ENCODE results near the gene GRIK4.
A peak's percentile ranks its signal among the peaks of the same experiment; 100 is the strongest.
"Not testable (repeated sequence)": the region's sequence is repeated elsewhere in the genome, so short reads cannot be mapped to it uniquely, and the experiment has no call there.

Gene GRIK4

GRCh38 chr11:120511116-120511819 lies at the start of gene GRIK4:
Gene GRIK4 (plus strand): TSS chr11:120511748. CDS start chr11:120660319, 148,571 bp downstream.
- DNase-seq = peak; percentile 43

- no peak for DNase-seq
These were observed 48.7 kb upstream of the GRIK4 start for GRCh38 chr11:120462825-120463224.

DNA sequence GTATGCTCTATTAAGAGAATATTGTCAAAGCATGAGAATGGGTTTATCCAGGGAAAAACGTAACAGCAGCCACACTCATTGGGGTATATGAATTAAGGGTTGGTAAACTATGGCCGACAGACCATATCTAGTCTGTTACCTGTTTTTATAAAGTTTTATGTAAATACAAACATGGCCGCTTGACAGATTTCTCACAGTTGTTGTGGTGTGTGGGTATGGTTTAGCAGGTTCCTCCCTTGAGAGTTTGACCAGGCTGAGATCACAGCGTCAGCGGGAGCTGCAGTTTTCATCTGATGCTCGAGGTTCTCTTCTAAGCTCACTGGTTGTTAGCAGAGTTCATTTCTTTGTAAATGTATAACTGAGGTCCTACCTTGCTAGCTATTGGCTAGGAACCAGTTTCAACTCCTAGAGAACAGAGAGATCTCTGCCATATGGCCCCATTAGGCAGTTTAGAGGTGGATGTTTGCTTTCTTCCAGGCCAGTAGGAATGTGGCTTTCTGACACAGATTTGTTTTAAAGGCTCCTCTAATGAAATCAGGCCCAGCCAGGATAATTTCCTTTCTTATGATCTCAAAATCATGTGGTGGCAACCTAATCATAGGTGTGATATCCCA lies 45.5 kb upstream of the GRIK4 start:
- DNase-seq = no peak

DNA sequence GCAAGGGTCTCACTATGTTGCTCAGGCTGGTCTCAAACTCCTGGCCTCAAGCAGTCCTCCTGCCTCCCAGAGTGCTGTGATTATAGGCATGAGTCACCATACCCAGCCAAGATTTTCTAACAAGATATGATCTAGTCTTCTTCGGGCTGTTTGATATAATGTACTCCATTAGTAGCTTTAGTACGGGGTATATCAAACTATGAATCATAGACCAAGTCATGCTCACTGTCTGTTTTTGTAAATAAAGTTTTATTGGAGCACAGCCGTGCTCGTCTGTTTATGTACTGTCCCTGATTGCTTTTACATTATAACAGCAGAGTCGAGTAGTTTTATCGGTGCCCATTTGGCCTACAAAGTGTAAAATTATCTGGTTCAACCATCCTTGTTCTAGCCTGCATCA lies 43.9 kb upstream of the GRIK4 start:
- no peak for DNase-seq

DNA sequence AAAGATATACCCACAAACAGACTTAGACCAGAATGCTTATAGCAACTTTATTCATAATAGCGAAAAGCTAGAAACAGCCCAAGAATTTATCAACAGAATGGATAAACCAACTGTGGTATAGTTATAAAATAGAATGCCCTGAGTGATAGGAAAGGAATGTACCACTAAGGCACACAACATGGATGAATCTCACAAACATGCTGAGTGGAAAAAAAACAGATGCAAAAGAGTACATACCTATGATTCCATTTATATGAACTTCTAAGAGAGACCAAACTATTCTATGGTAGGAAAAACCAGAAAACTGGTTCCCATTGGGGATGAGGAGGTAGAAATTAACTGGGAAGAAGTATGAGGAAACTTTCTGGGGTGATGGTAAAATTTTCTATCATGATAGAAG lies 40.4 kb upstream of the GRIK4 start:
- no peak for DNase-seq

- no peak for DNase-seq
These were observed 39.6 kb upstream of the GRIK4 start for GRCh38 chr11:120471994-120472393.

- DNase-seq = no peak
These were observed 38.0 kb upstream of the GRIK4 start for GRCh38 chr11:120473503-120473902.

DNA sequence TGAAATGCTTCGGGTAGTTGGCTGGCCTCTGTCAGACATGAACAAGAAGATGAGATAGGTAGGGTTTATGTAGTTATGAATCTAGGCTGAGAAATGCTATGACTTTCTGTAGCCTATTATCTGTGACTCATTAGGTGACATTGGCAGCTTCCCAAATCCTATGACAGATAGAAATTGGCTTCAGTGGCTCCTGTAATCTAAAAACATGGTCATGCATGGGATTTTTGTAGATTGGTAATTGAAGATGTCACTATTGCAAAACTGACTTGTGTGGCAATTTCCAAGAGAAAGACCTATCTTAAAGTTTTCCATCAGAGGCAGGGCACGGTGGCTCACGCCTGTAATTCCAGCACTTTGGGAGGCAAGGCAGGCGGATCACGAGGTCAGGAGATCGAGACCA lies 29.4 kb upstream of the GRIK4 start:
- no peak for DNase-seq

DNA sequence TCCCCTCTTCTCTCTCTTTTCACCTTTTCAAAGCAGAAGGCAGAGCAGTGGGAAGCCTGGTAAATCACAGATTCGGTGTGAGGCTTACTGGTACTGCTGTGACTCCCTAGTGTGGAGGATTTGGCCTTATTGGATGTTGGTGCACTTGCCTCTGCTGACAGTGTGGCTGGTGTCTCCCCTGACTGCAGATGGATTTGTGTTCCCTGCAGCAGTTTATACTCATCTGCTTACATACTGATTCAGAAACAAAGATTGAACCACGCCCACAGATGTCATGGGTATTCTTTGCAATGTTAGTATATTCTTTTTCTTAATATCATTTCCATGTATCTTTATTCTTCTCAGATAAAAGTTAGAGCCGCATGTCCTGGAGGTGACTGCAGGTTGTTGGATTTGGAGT lies 26.8 kb upstream of the GRIK4 start:
- DNase-seq = no peak

DNA sequence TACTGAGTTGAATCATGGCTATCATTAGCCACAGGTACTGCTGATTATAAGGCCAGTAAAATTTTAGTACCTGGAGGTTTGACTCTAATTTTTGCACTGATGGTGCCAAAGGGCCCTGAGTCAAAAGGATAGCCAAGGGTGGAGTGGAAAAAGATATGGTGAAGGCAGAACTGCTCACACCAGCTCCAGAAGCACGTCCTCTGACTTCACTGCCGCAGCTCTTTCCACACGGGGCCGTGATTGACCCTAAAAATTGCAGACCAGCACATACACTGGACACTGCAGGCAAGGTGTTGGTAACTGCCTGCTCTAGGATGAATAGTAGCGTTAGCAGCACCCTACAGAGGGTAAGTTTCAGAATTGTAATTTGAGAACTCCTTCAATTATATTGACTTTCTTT lies 25.4 kb upstream of the GRIK4 start:
- no peak for DNase-seq

DNA sequence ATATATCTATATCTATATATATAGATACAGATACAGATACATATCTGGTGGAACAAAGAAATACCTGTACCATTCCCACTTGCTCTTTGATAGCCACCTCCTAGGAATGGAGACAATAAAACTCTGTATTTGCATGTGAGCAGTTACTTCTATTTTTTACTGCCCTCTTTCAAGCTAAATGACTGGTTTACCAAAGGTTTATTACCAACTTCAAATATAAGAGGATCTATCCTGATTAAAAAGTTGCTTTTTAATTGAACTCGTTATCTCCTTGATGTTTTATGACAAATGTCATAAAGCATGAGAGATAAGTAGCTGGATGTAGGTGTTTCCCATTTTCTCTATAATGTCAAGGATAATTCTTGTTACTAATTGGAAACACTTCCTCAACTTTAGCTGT lies 21.7 kb upstream of the GRIK4 start:
- no peak for DNase-seq

DNA sequence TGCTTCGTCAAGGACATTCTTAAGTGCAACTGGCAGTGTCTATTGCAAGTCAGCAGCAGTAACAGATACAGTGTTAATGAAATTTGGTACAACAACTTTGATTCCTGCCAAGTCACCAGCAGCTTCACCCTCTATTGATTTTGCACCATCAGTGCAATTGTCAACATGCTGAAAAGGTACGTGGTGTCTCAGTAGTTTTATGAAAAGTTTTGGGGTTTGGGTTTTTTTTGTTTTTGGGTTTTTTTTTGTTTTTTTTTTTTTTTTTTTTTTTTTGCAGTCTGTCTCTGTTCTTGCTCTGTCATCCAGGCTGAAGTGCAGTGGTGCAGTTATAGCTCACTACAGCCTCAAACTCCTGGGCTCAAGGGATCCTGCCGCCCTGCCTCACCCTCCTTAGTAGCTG lies 19.1 kb upstream of the GRIK4 start:
- no peak for DNase-seq

- DNase-seq = no peak
These were observed 17.0 kb upstream of the GRIK4 start for GRCh38 chr11:120494595-120494994.

DNA sequence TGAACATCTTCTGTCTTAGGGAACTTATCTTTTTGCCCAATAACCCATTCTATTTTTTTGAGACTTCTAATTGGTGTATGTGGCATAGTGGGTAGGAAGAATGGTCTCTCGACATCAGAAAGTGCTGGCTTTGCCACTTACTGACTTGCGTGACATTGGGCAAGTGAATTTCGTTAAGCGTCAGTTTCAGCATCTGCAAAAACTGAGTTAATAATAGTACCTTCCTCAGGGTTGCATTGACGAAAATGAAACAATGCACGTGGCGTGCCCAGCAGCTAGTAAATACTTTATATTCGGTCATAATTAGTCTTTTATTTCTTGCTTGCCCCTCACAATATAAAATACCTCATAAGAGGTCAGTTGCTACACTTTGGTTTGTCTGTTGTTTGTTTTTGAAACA lies 12.5 kb upstream of the GRIK4 start:
- no peak for DNase-seq

DNA sequence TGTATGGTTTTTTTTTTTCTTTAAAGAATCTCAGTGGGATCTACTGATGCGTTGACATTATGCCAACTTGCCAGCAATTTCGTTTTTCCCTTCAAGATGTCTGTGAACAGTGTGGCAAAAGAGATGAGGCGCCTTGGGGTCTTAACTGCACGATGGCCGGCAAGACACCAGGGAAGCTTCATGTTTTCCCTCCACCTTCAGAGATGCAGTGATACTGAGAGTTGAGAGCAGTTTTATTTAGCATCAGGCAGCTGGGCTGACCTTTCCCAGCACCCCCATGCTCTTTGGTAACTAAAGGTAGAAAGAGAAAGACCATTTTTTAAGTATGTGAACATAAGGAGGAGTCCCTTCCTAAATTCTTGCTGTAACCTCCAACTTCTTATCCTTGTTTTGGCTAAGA lies 11.7 kb upstream of the GRIK4 start:
- DNase-seq = no peak

DNA sequence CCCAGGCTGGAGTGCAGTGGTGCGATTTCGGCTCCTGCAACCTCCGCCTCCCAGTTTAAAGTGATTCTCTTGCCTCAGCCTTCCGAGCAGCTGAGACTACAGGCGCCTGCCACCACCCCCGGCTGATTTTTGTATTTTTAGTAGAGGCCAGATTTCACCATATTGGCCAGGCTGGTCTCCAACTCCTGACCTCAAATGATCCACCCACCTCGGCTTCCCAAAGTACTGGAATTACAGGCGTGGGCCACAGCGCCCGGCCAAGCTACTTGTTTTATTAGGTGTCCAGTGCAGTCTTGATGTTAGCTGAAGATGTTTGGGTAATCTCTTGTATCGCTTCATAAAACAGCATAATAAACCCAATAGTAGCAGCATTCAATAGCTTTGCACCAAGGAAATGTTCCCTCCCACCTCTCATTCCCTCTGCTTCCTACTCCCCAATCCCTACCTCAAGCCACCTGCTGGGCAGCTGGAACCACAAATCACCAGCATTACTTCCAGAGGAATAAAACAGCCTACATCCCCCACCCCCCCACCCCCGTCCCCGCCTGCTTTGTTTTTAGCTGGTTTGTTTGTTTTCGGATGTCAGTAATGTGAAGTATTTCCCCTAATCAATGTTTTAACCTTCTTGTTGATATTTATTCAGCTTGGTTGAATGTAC lies 11.0 kb upstream of the GRIK4 start:
- no peak for DNase-seq

DNA sequence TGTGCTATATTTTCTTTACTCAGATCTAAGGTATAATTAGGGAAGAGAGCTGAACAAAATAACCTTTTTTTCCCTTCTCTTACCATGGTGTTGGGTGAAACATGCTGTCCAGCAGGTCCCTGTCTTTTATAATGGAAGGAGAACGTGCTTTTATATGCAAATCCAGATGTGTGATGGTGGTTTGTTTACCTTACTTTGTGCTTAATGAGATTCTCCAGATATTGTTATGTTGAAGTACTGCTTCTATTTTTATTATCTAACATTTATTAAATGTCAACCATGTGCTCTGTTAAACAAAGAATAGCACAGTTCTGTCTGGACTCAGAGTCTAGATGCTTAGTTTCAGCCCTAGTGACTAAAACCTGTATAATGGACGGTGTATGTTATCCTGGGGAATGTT lies 10.1 kb upstream of the GRIK4 start:
- DNase-seq = no peak

GRCh38 chr11:120501976-120502755 lies 9.4 kb upstream of the GRIK4 start:
- DNase-seq = no peak

GRCh38 chr11:120503529-120503928 lies 8.0 kb upstream of the GRIK4 start:
- DNase-seq = not testable (repeated sequence)

DNA sequence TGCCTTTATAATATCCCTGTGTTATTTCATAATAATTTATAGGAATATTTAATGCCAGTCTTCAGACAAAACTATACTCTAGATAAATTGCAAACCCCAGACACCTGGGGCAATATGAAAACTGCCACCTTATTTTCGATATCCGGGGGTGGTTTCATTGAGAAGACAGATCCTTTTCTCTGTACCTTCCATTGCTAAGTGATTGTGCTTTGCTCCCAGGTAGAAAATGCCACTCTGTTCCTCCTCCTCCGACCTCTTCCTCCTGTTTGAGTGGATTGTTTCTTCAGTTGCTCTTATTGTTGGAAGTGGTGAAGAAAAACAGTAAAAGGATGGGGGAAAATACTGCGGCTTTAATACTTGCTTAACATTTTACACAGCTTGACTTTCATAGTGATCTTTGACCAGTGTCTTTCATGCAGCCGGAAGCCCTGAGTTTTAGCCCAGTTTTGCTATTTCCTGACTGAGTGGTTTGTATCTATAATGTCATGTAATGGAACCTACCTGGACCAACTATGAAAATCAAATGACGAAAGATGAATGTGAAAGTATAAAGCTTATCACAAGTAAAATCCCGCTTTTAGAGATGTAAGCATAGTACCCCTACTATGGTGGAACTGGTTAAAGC lies 5.6 kb upstream of the GRIK4 start:
- DNase-seq = no peak

DNA sequence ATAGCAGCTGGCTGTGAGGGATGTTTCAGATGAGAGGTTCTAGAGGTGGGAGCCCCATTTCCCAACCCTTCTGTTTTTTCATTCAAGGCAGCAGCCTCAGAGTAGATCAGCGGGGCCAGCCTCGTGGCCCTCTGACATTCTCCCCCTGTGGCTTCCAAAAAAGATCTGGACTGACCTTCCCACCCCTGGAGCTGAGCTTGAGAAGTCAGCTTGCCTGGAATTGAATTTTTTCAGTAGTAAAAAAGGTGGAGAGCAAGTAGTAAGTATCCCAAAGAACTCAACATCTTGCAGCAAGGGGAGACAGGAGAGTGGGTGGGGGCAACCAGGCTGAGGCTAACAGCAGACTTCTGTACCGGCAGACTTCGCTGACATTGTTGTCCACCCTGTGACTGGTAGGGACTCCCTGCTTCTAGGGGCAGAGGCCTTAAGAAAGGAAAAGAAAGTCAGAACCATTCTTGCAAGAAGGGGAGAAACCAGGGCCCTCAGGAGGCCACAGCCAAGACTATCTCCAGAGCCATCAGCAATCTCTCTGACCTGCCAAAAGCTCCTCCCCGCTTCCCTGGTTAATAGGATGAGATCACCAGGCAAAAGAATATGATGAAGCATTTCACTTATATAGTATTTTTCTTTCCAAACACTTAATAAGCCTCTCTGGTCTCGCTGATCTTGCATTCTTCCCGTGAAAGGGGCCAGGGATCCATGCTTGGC lies 2.0 kb upstream of the GRIK4 start:
- DNase-seq = no peak

- no peak for DNase-seq
These were observed 987 bp upstream of the GRIK4 start for GRCh38 chr11:120510406-120511115.

Measured in NCI-H2029 (cell line).